Activated T-helper 1 cell treated with Interleukin-2 at 50 U/mL for 16 hours (primary cell): ENCODE results near the gene EMILIN3.

Source experiments
- DNase-seq: peaks from one replicate; pipeline ENCODE4 v3.0.0-alpha.2; 2020; ENCODE audit warnings: low read depth

EMILIN3 gene

GRCh38 chr20:41391587-41392001, 25.0 kb upstream of the EMILIN3 start:
- DNase-seq, result no peak

- no peak for DNase-seq
Observed at GRCh38 chr20:41390889-41391288, 24.3 kb upstream of the EMILIN3 start.

- no peak for DNase-seq
Observed at GRCh38 chr20:41387444-41387851, 20.8 kb upstream of the EMILIN3 start.

GRCh38 chr20:41386502-41387427, 20.1 kb upstream of the EMILIN3 start:
- no peak for DNase-seq

GRCh38 chr20:41382791-41383305, 16.2 kb upstream of the EMILIN3 start:
- no peak for DNase-seq

GRCh38 chr20:41380551-41381193, 14.1 kb upstream of the EMILIN3 start:
- no peak for DNase-seq

- no peak for DNase-seq
Observed at GRCh38 chr20:41379551-41379950, 12.9 kb upstream of the EMILIN3 start.

GRCh38 chr20:41377275-41377674, 10.7 kb upstream of the EMILIN3 start:
- no peak for DNase-seq

- no peak for DNase-seq
Observed at GRCh38 chr20:41376349-41376748, 9.7 kb upstream of the EMILIN3 start.

GRCh38 chr20:41375846-41376245, 9.2 kb upstream of the EMILIN3 start:
- DNase-seq, result no peak

GRCh38 chr20:41373931-41374920, 7.6 kb upstream of the EMILIN3 start:
- no peak for DNase-seq

- DNase-seq, result no peak
Observed at GRCh38 chr20:41373251-41373783, 6.7 kb upstream of the EMILIN3 start.

- no peak for DNase-seq
Observed at GRCh38 chr20:41371371-41371770, 4.8 kb upstream of the EMILIN3 start.

GRCh38 chr20:41370176-41370575, 3.6 kb upstream of the EMILIN3 start:
- DNase-seq, result no peak

- no peak for DNase-seq
Observed at GRCh38 chr20:41369673-41370072, 3.1 kb upstream of the EMILIN3 start.

- no peak for DNase-seq
Observed at GRCh38 chr20:41367956-41368355, 1.3 kb upstream of the EMILIN3 start.

- no peak for DNase-seq
Observed at GRCh38 chr20:41367393-41367695, 726 bp upstream of the EMILIN3 start.

- no peak for DNase-seq
Observed at GRCh38 chr20:41365777-41366545, 657 bp downstream of the EMILIN3 start.

GRCh38 chr20:41364967-41365765, 1.5 kb downstream of the EMILIN3 start:
- no peak for DNase-seq

GRCh38 chr20:41364236-41364855, 2.3 kb downstream of the EMILIN3 start:
- no peak for DNase-seq
